NCI-H1417 treated with DMSO at 0.1 percent for 48 hours (cell line): ENCODE data around the gene NCAN.
"Not testable (repeated sequence)": the region's sequence is repeated elsewhere in the genome, so short reads cannot be mapped to it uniquely, and the experiment has no call there.

Experiments
- DNase-seq: peaks from one replicate; lab custom pipeline; 2025; lab: John Stamatoyannopoulos, UW

The NCAN gene

DNA sequence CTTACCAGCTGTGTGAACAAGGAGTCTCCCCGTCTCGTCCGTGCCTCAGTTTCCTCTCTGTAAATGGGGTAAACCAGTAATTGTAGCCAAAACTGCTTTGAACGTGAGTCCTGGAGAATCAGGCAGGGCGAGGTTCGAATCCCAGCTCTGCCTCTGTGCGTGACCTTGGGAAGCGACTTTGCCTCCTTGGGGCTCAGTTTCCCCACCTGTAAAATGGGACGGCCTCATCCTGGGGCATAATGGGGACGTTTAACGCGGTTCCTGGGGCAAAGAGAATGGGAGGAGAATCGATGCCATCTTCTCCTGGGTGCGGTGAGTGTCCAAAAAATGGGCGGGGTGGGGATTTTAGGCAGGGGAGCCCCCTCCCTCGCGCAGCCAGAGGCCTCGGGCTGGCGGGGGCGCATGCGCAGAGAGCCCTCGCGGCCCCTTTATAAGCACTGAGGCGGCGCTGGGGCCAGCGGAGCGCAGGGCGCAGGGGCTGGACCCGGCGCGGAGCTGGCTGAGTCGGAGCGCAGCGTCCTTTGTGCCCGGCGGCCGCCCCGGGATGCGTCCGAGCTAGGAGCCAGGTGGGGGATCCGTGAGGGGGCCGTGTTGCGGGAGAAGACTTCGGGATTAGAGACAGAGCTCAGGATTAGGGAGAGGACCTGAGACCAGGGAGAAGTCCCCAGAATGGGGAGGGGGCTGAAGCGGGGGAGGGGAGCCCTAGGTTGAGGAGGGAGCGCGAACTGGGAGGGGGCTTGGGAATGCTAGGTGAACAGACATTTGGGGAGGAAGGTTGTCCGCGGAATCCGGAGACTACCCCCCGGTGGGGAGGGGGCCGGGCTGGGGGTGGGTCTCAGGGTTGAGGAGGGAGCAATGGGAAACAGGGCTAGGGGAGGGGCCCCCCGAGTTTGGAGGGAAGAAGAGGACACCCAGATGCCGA lies at the start of gene NCAN:
NCAN (plus strand) TSS at position 460 of the 922 bp plus-strand sequence. CDS start 4,996 bp downstream, outside the sequence.
- DNase-seq, result no peak

DNA sequence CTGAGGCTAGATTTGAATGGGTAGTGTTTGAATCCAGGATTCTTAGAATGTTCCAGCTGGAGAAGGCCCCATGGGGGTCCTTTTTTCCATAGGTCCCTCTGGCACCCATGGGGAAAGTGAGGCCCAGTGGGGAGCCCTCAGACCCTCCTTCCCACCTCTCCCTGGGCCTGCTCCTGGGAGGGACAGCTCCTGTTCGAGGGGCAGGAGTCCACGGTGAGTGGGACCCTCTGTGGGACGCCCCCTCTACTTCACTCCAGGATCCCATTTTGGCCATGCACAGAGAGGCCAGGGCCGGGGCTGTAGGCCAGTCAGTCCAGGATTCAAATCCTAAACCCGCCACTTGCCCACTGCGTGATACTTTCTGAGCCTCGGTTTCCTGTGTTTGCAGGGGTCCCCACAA lies 49.3 kb upstream of the NCAN start:
- DNase-seq, result no peak

DNA sequence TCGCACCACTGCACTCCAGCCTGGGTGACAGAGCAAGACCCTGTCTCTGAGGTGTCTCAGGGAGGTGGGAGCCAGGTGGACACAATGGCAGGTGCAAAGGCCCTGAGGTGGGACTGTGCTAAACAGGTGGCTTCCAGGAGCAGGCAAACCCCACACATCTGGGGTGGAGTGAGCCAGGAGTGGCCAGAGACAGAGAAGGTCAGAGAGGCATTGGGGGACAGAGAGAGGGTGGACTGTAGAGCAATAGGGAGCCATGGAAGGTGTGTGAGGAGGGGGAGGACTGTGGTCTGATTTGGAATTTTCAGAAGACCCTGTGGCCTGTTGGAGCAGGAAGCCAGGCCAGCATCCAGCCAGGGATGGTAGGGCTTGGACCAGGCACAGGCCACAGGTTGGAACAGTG lies 46.4 kb upstream of the NCAN start:
- DNase-seq, result no peak

DNA sequence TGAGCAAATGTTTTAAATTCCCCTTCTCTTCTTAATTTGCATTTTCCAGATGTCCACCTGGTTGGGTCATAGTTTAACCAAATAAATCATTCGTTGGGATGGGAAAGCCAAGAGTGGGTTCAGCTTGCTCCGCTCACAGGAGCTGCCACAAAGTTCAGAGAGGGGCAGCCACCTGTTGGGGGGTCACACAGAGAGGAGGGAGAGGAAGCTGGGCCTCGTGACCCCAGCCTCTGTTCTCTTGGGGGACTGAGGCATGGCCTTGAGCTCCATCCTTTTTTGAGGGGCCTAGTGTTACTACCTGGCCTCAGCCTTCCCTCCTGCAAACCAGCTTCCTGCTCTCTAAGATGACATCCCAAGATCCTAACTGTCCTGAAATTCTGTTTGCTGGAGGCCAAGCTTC lies 44.1 kb upstream of the NCAN start:
- no peak for DNase-seq

DNA sequence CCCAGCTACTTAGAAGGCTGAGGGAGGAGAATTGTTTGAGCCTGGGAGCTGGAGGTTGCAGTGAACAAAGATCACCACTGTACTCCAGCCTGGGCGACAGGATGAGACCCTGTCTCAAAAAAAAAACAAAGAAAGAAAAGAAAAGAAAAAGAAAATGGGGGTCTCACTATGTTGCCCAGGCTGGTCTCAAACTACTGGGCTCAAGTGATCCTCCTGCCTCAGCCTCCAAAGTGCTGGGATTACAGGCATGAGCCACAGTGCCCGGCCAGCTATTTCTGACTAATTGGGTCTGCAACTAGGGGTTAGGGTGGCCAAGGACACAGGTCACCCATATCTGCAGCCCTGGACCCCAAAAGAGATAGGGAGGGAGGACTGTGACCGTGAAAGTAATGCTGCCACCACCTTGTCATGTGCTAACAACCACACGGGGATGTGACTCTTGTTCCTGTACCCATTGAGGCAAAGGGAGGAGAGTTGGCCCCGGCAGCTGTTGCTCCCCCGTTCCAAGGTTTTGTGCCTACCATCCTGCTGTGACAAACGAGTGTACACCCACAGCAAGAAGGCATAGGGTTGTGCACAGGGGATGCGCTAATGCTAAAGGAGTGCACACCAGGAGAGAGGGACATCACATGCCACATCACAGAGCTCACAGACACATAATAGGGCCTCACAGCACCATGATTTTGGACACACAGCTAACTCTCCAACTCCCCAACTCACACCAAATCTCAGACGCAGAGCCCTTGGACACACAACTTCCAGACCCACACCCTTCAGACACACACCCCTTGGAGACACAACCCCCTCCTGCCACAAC lies 42.3 kb upstream of the NCAN start:
- DNase-seq, result no peak

DNA sequence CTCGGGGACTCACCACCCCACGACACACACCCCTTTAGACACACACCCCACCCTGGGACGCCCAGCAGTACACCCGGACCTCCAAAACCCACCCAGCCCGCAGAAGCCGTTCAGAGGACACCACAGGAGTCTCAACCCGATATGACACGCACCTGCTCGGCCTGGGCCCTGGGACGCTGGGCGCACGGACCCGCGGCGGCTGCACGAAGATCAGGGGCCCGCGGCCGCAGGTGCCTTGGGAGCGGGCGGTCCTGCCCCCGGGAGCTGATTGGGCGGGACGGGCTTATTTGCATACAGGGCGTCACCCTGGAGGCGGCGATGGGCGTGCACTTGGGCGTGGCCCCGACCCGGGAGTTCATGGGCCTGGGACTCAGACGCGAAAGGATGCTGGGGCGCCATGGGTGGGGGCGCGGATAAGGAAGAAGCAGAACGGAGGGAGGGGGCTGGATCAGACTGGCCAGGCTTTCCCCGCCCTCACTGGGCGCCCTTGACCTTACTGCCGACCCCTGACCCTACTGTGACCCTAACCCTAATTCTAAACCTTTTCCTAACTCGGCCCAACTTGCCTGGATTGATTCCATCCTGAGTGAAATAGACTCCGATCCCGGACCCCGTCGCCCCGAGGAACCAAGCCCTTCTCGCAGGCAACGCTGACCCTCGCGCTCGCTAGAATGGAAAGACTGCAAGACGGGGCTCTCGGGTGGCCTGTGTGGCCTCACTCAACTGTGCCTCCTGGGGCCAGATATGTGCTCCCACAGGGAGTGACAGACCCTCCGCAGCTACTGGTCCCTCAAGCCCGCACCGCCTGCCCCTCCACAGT lies 41.5 kb upstream of the NCAN start, which contains the start of gene MEF2B:
MEF2B (minus strand) TSS at position 211 of the 820 bp plus-strand sequence. CDS start 19,528 bp downstream, outside the sequence.
- no peak for DNase-seq

DNA sequence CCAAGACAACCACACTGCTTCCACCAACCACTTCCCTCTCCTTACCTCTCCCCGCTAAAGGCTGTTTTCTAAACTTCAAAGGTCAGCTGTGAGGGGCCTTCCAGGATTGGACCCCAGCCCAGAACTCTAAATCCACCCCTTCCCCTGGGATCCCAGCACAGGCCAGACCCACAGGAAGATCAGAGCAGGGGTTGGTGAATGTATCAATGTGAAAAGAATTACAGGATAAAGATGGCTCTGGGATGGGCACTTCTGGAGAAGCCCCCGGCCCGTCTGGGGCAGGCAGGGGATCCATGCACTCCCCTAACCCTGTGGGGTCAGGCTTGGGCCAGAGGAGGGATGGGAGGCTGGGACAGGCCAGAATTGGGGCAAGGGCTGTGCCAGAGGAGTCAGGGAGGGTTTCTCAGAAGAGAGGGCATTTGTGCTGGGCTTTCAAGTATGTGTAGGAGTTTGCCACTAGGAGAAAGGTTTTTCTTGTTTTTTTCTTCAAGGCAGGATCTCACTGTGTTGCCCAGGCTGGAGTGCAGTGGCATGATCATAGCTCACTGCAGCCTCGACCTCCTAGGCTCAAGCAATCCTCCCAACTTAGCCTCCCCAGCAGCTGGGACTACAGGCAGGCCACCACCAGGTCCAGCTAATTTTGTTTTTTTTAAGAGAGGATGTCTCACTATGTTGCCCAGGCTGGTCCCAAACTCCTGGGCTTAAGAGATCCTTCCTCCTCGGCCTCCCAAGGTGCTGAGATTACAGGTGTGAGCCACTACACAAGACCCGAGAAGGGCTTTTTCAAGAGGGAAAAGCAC lies 40.7 kb upstream of the NCAN start:
- DNase-seq, result no peak

DNA sequence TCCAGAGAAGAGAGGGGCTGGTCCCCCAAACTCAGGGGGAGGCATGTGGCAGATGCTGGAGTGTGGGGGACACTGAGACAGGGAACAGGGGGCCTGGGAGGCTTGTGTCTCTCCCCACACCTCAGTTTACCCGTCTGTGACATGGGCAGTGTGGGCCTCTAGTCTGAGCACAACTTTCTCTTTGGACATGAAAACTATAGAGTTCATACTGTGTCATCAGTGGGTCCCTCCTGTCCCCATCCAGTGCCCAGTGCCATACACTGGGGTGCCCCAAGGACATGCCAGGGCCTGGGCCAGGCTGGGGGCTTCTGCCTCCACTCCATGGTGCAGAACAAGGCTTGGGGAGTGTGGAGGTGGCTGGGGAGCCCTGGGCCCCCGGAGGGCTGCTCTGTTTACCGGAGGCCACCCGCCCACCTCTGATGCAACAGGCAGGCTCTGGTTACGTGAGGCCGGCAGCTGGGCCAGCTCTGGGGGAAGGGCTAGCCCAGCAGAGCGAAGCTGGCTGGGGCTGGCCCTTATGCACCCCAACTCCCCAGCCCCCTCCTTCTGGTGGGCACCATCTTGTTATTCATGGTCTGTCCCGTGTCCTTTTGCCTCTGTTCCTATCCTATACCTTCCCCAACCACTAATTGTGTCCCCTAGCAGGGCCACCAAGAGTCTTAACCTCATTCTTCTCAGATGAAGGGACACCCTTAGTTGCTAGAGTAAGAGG lies 39.8 kb upstream of the NCAN start:
- no peak for DNase-seq

DNA sequence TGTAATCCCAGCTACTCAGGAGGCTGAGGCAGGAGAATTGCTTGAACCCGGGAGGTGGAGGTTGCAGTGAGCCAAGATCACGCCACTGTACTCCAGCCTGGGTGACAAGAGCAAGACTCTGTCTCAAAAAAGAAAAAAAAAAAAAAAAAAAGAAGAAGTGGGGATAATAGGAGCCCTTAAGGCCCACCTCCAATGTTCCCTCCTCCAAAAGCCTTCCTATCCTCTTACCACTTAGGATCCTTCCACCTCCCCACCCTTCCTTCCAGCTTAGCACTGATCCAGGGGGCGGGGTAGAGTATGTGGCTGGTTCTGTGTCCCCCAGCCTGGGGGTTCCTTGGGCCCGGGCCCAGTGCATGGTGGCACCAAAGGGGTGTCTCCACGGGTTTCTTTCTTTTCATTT lies 38.5 kb upstream of the NCAN start:
- DNase-seq, result not testable (repeated sequence)

DNA sequence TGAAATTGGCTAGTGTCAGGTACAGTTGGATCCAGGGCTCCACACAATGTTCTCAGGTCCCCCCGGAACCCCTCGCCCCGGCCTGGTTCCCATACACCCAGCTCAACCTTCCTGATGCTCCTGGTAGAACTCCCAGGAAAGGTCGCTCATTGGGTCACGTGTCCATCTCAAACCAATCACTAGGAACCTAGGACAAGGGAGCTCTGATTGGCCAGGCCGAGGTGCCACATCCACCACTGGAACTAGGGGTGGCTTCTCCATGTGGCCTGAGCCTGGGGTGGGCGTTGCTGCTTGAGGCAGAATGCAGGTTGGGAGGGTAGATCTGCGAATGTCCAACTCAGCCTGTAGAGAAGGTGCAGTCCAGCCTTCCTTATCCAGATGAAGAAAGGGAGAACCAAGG lies 34.8 kb upstream of the NCAN start:
- no peak for DNase-seq

DNA sequence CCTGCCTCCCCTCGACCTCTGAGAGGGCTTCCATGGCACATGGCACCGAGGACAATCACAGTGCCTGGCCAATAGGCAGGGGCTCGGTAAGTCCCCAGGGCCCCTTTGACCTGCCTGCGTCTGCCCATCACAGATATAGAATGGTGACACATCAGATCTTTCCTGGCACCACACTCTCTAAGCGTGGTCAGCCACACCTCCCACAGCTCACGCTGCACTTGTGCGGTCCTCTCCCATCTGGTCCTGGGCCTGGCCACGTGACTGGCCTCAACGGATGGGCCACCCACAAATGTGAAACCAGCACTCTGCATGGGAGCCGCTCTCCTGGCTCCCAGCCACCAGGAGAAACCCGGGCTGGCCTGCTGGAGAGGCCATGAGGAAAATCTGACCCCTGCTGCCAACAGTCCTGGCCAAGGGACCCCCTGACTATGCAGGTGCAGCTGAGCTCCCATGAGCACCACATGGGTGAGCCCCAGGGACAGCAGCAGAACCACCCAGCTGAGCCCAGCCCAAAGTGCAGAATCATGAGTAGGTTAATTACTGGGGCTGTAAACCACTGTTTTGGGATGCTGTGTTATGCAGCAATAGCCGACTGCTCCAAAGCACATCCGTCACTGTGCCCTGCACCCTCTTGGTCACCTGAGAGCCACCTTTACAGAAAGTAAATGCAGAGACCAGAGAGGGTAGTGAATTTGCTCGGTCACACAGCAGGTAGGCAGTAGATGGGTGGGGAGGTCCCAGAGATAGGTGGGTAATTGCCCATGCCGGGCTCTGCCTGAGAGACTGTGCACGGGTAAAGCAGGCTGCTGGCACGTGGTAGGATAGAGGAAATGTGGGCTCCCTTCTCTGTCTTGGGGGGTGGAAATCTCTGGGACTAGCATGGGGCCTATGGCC lies 32.0 kb upstream of the NCAN start:
- no peak for DNase-seq

DNA sequence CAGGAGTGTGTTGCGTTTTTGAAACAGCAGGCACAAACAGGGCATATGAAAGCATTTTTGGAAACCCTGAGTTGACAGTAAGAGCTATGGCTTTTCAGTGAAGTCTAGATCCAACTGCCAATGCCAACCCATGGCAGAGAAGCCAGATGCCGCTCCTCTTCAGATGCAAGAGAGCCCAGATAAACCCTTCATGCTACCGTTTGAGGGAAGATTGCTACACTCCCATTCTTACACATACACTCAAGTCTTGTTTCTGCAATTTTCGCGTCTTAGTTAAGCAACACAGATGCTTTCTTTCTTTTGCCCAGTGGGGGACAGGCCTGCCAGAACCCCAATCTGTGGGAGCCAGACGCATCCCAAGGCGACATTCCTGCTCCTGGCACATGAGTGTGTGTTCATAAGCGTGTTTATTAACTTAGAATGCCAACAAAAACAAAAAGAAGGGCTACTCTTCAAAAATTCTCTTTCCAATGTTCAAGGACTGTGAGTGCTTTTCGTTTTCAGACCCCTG lies 30.2 kb upstream of the NCAN start:
- DNase-seq, result no peak

DNA sequence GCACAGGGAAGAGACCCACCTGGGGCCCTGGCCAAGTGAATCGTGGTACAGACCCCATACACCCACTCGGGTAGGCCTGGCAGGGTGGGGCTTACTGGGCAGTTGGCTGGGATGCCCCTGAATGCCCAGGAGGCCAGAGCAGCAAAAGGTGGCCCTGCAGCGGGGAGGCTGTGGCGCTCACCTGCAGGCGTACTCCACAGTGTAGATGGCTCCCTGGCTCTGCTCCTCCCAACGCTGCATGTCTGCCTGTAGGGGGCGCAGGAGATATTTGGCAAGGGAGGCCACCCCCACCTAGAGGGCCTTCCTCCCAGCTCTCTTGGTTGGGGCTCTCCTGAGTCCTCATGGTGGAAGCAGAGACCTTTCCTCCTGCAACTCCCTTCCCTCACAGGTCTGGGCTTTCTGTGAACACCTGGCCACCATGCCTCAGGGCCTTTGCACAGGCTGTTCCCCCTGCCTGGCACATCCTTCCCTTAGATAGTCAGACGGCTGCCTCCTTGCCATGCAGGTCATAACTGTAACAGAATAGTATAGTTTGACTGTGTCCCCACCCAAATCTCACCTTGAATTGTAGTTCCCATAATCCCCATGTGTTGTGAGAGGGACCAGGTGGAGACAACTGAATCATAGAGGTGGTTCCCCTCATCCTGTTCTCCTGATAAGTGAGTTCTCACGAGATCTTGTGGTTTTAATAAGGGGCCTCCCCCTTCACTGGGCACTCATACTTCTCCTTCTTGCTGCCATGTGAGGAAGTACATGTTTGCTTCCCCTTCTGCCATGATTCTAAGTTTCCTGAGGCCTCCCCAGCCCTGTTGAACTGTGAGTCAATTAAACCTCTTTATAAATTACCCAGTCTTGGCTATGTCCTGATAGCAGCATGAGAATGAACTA lies 25.7 kb upstream of the NCAN start:
- no peak for DNase-seq

DNA sequence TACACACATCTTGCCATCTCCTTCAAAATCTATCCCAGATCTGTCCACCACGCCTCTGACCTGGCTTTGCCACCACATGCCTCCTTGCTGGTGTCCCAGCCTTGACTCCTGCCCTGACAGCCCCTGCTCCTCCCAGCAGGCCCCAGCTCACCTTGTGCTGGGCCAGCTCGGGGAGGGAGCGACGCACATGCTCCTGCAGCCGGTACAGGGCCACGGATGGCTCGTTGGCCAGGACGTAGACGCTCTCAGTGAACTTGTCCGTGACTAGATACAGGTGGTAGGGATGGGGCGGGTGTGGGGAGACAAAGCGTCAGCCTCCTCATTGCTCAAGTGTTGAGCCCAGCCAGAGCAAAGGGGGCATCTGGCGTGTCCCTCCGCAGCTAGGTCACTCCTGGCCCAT lies 25.0 kb upstream of the NCAN start:
- no peak for DNase-seq

DNA sequence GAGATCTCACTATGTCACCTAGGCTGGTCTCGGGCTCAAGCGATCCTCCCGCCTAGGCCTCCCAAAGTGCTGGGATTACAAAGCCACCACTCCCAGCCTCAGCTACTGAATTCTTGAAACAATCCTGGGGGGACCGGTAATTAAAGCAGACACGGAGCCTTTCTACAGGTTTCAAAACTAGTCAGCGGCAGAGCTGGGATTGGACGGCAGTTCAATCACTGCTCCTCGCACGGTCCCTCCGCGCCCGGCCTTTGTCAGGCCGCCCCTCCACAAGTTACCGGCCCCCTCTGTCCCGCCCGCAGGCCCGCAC lies 20.0 kb upstream of the NCAN start:
- no peak for DNase-seq

DNA sequence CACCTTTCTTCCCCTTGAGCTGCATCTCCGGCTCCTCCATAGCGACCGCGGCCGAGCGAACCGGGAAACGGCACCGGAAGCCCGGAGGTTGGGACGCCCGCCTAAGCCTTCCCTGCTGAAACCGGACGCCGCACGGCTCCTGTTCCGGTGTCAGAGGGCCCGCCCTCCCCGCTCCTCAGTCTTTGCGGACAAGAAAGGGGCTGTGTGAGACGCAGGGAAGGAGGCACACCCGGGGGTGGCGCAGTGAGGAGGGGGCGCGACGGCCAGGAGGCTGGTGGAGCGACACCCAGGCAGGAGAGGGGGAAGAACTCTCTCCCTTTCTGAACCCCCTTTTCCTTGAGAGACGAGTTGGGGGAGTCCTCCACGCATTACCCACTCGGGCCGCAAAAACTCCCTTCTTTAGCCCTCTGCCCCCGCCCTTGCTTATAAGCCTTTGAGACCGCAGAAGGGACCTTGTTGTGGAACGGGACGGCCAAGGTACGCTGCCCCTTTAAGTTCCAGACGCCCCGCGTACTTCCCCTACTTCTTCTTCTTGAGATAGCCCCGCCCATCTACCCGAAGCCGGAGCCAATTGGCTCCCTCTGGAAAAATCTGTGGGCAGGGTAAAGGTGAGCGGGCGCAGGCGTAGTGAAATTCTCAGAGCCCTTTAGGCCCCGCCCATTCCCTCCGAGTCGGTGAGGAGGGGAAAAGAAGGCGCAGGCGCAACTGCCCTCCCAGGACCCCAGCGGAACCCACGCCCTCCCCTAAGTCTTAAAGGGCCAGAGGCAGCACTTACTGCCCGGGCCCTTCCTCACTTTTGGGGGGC lies 19.5 kb upstream of the NCAN start, which contains the start of the genes BORCS8 and RFXANK:
BORCS8 (minus strand) TSS at position 75 of the 805 bp plus-strand sequence; CDS start at position 40, 35 bp downstream.
RFXANK (plus strand) TSS at position 181 of the 805 bp plus-strand sequence. CDS start 1,689 bp downstream, outside the sequence.
- peak; percentile 98 for DNase-seq

DNA sequence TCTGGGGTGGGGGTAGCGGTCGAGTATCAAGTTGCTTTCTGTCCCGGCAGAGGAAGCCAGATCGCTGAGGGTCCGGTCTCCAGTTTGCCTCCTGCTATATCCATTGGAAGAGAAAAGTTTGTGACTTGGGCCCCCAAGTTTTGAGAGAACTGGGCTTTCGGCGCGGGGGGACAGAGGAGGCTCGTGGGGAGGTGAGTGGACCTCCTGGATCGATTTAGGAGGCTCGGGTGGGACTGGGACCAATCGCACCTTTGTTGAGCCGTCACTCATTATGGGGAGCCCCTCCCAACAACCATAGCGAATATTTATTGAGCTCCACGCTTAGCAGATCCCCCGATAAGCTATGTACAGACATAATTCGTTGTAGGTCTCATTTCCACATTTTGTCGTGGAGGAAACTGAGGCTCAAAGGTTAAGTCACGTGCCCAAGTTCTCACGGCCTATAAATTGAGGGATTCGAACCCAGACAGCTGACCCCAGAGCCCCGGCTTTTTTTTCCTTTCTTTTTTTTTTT lies 18.8 kb upstream of the NCAN start:
- no peak for DNase-seq
